Stimulated activated memory B cell treated with anti-CD40 and anti-IgM and Interleukin-4, amounts not matched to agents 10 μg/mL and 1 μg/mL and 100 μg/mL, for 72 hours (primary cell): Measurements from ENCODE around the gene MYF6.
"Not testable (repeated sequence)": the region's sequence is repeated elsewhere in the genome, so short reads cannot be mapped to it uniquely, and the experiment has no call there.

Source experiments
- ATAC-seq: fragments of 150-1000 bp; cut with Tn5 transposase; 2 replicates; pipeline ENCODE4 v1.10.0; 2021
- H3K27ac Mint-ChIP-seq: one replicate; pipeline ENCODE4 v1.8.0; 2022; ENCODE audit warnings: mild to moderate bottlenecking, mixed read lengths
- H3K27me3 Mint-ChIP-seq: one replicate; pipeline ENCODE4 v1.8.0; 2022; ENCODE audit warnings: mixed read lengths
- H3K36me3 Mint-ChIP-seq: one replicate; pipeline ENCODE4 v1.8.0; 2022; ENCODE audit warnings: mixed read lengths
- H3K4me1 Mint-ChIP-seq: one replicate; pipeline ENCODE4 v1.8.0; 2022; ENCODE audit warnings: mixed read lengths
- H3K4me3 Mint-ChIP-seq: one replicate; pipeline ENCODE4 v1.8.0; 2022; ENCODE audit warnings: mild to moderate bottlenecking, moderate library complexity, mixed read lengths
- H3K9me3 Mint-ChIP-seq: one replicate; pipeline ENCODE4 v1.8.0; 2022; ENCODE audit warnings: mixed read lengths

MYF6 gene

GRCh38 chr12:80707126-80707829 is at the start of gene MYF6:
TSS of gene MYF6 (plus strand) at chr12:80707634. CDS start at chr12:80707720, 86 bp downstream.
- H3K27ac Mint-ChIP-seq = no peak within 1 kb of the TSS
- no peak within 1 kb of the TSS for H3K4me3 Mint-ChIP-seq
- no peaks in the 10 kb centered on the region for H3K36me3 Mint-ChIP-seq
- H3K27me3 Mint-ChIP-seq = peaks cover 37% of the 10 kb centered on the region
- ATAC-seq = no peak
- peaks cover 10% of the 10 kb centered on the region for H3K4me1 Mint-ChIP-seq
- no peaks in the 10 kb centered on the region for H3K9me3 Mint-ChIP-seq

GRCh38 chr12:80659512-80660063 is 47.8 kb upstream of the MYF6 start:
- Mint-ChIP-seq H3K4me3 (no peak overlapping the region), H3K4me1 (no peaks in the 10 kb centered on the region), H3K27me3 (no peaks in the 10 kb centered on the region), H3K9me3 (no peaks in the 10 kb centered on the region), H3K36me3 (no peaks in the 10 kb centered on the region), H3K27ac (no peak overlapping the region)
- no peak for ATAC-seq

- H3K4me3 Mint-ChIP-seq = no peak overlapping the region
- no peak for ATAC-seq
- H3K4me1 Mint-ChIP-seq = no peaks in the 10 kb centered on the region
- peaks cover 3% of the 10 kb centered on the region for H3K9me3 Mint-ChIP-seq
- H3K27me3 Mint-ChIP-seq = no peaks in the 10 kb centered on the region
- no peaks in the 10 kb centered on the region for H3K36me3 Mint-ChIP-seq
- no peak overlapping the region for H3K27ac Mint-ChIP-seq
These were observed 44.8 kb upstream of the MYF6 start for GRCh38 chr12:80662586-80662985.

- H3K4me1 Mint-ChIP-seq = no peaks in the 10 kb centered on the region
- peaks cover 3% of the 10 kb centered on the region for H3K9me3 Mint-ChIP-seq
- no peak overlapping the region for H3K27ac Mint-ChIP-seq
- H3K36me3 Mint-ChIP-seq = no peaks in the 10 kb centered on the region
- H3K4me3 Mint-ChIP-seq = no peak overlapping the region
- no peak for ATAC-seq
- no peaks in the 10 kb centered on the region for H3K27me3 Mint-ChIP-seq
These were observed 37.2 kb upstream of the MYF6 start for GRCh38 chr12:80670214-80670613.

- H3K36me3 Mint-ChIP-seq, H3K9me3 Mint-ChIP-seq, H3K4me1 Mint-ChIP-seq, H3K27ac Mint-ChIP-seq, ATAC-seq, H3K27me3 Mint-ChIP-seq, H3K4me3 Mint-ChIP-seq: not testable (repeated sequence)
These were observed 31.3 kb upstream of the MYF6 start for GRCh38 chr12:80676042-80676636.

- Mint-ChIP-seq H3K27ac (no peak overlapping the region), H3K27me3 (no peaks in the 10 kb centered on the region), H3K4me1 (no peaks in the 10 kb centered on the region), H3K9me3 (no peaks in the 10 kb centered on the region), H3K4me3 (no peak overlapping the region), H3K36me3 (no peaks in the 10 kb centered on the region)
- no peak for ATAC-seq
These were observed 30.6 kb upstream of the MYF6 start for GRCh38 chr12:80676856-80677255.

GRCh38 chr12:80677994-80678393 is 29.4 kb upstream of the MYF6 start:
- no peak for ATAC-seq
- no peaks in the 10 kb centered on the region for H3K9me3 Mint-ChIP-seq
- H3K27ac Mint-ChIP-seq = no peak overlapping the region
- H3K4me3 Mint-ChIP-seq = no peak overlapping the region
- H3K36me3 Mint-ChIP-seq = no peaks in the 10 kb centered on the region
- no peaks in the 10 kb centered on the region for H3K27me3 Mint-ChIP-seq
- no peaks in the 10 kb centered on the region for H3K4me1 Mint-ChIP-seq

GRCh38 chr12:80679346-80680131 is 27.9 kb upstream of the MYF6 start:
- no peak for ATAC-seq
- no peaks in the 10 kb centered on the region for H3K4me1 Mint-ChIP-seq
- no peak overlapping the region for H3K4me3 Mint-ChIP-seq
- no peak overlapping the region for H3K27ac Mint-ChIP-seq
- H3K27me3 Mint-ChIP-seq = no peaks in the 10 kb centered on the region
- H3K9me3 Mint-ChIP-seq = no peaks in the 10 kb centered on the region
- no peaks in the 10 kb centered on the region for H3K36me3 Mint-ChIP-seq

- no peaks in the 10 kb centered on the region for H3K9me3 Mint-ChIP-seq
These were observed 26.1 kb upstream of the MYF6 start for GRCh38 chr12:80681287-80681686.

GRCh38 chr12:80681786-80682185 is 25.6 kb upstream of the MYF6 start:
- Mint-ChIP-seq H3K4me1 (no peaks in the 10 kb centered on the region), H3K4me3 (no peak overlapping the region), H3K9me3 (peaks cover 2% of the 10 kb centered on the region), H3K27ac (no peak overlapping the region), H3K27me3 (no peaks in the 10 kb centered on the region), H3K36me3 (no peaks in the 10 kb centered on the region)
- ATAC-seq = no peak

More at GRCh38 chr12:80681287-80681686, 26.1 kb upstream of the MYF6 start:
- ATAC-seq = no peak
- no peaks in the 10 kb centered on the region for H3K27me3 Mint-ChIP-seq
- no peak overlapping the region for H3K4me3 Mint-ChIP-seq
- no peaks in the 10 kb centered on the region for H3K4me1 Mint-ChIP-seq
- H3K27ac Mint-ChIP-seq = no peak overlapping the region
- no peaks in the 10 kb centered on the region for H3K36me3 Mint-ChIP-seq

GRCh38 chr12:80684077-80684495 is 23.3 kb upstream of the MYF6 start:
- H3K4me3 Mint-ChIP-seq = no peak overlapping the region
- H3K36me3 Mint-ChIP-seq = no peaks in the 10 kb centered on the region
- H3K9me3 Mint-ChIP-seq = peaks cover 2% of the 10 kb centered on the region
- H3K27ac Mint-ChIP-seq = no peak overlapping the region
- H3K27me3 Mint-ChIP-seq = no peaks in the 10 kb centered on the region
- ATAC-seq = no peak
- no peaks in the 10 kb centered on the region for H3K4me1 Mint-ChIP-seq

- Mint-ChIP-seq H3K27me3 (no peaks in the 10 kb centered on the region), H3K4me3 (no peak overlapping the region), H3K27ac (no peak overlapping the region), H3K36me3 (no peaks in the 10 kb centered on the region), H3K4me1 (no peaks in the 10 kb centered on the region), H3K9me3 (peaks cover 2% of the 10 kb centered on the region)
- ATAC-seq = no peak
These were observed 17.3 kb upstream of the MYF6 start for GRCh38 chr12:80690090-80690489.

- Mint-ChIP-seq H3K9me3 (peaks cover 2% of the 10 kb centered on the region), H3K27me3 (no peaks in the 10 kb centered on the region), H3K4me1 (no peaks in the 10 kb centered on the region), H3K4me3 (no peak overlapping the region), H3K27ac (no peak overlapping the region), H3K36me3 (no peaks in the 10 kb centered on the region)
- ATAC-seq = no peak
These were observed 16.9 kb upstream of the MYF6 start for GRCh38 chr12:80690513-80690912.

- ATAC-seq = peak; percentile 20
- H3K27me3 Mint-ChIP-seq = no peaks in the 10 kb centered on the region
- no peaks in the 10 kb centered on the region for H3K4me1 Mint-ChIP-seq
- no peak overlapping the region for H3K27ac Mint-ChIP-seq
- no peaks in the 10 kb centered on the region for H3K9me3 Mint-ChIP-seq
- H3K36me3 Mint-ChIP-seq = no peaks in the 10 kb centered on the region
- H3K4me3 Mint-ChIP-seq = no peak overlapping the region
These were observed 15.3 kb upstream of the MYF6 start for GRCh38 chr12:80692114-80692513.

- Mint-ChIP-seq H3K9me3 (no peaks in the 10 kb centered on the region), H3K27ac (no peak overlapping the region), H3K4me3 (no peak overlapping the region), H3K27me3 (no peaks in the 10 kb centered on the region), H3K4me1 (no peaks in the 10 kb centered on the region), H3K36me3 (no peaks in the 10 kb centered on the region)
- ATAC-seq = no peak
These were observed 10.1 kb upstream of the MYF6 start for GRCh38 chr12:80697270-80697887.
